ENCODE results near the gene FAM118B.

GRCh38 chr11:126297004-126297403 is 85.4 kb downstream of the FAM118B start:
- TF ChIP-seq, protein P1, sequence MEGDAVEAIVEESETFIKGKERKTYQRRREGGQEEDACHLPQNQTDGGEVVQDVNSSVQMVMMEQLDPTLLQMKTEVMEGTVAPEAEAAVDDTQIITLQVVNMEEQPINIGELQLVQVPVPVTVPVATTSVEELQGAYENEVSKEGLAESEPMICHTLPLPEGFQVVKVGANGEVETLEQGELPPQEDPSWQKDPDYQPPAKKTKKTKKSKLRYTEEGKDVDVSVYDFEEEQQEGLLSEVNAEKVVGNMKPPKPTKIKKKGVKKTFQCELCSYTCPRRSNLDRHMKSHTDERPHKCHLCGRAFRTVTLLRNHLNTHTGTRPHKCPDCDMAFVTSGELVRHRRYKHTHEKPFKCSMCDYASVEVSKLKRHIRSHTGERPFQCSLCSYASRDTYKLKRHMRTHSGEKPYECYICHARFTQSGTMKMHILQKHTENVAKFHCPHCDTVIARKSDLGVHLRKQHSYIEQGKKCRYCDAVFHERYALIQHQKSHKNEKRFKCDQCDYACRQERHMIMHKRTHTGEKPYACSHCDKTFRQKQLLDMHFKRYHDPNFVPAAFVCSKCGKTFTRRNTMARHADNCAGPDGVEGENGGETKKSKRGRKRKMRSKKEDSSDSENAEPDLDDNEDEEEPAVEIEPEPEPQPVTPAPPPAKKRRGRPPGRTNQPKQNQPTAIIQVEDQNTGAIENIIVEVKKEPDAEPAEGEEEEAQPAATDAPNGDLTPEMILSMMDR (IDR thresholded peaks at IDR 0.05) = no peak
- no peak for TF ChIP-seq POLR2A (IDR thresholded peaks at IDR 0.05)

Data from body of pancreas (tissue), 4 donors.